ENCODE results near the gene PTH2. TPM values are rescaled to one million over a fixed set of nuclear protein-coding genes. Genes with fewer than 3 reads are reported as not detected.
A peak's percentile ranks its signal among the peaks of the same experiment; 100 is the strongest.

The PTH2 gene
- total RNA-seq, 4 donors from 2014 or later = not detected

DNA sequence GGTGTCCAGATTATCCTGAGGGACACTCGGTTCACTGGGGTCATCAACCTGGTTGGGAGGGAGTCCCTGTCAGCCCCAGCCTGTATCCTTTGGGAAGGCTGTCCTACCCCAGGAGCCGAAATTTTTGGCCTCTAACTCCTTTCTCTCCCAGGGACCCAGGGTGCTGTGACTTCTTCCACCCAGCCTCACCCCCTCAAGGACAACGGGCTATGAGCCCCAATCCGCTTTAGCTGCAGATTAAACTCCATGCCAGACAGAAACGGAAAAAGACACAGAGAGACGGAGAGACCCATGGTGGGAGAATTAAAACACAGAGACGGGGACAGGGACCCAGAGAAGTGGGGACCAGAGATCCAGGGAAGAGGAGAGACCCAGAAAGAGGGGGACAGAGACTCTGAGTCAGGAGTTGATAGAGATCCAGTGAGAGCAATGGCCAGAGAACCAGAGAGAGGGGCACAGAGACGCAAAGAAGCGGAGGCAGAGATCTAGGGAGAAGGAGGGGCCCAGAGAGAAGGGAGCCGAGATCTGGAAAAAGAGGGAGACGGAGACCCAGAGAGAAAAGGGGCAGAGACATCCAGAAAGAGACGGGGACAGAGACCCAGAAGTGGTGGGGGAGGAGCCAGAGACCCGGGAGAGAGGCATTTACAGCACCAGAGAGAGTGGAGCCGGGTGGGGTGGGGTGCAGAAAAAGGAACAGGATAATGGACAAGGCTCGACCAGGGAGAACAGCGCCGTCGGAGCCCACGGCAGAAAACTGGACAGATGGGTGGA lies 17.4 kb upstream of the PTH2 start:
- Histone ChIP-seq H3K9me3 (no peaks in the 10 kb centered on the region), H3K27me3 (peaks cover 0 to 68% of the 10 kb centered on the region in 2 donors), H3K27ac (peak overlapping the region in 1 of 4 donors; percentile 43), H3K4me1 (peaks cover 0 to 40% (median 0%) of the 10 kb centered on the region in 4 donors), H3K36me3 (no peaks in the 10 kb centered on the region), H3K4me3 (peak overlapping the region in 3 of 4 donors; percentile 17 to 58 (median 30))
- WGBS, 2 donors = 23 to 26% methylated on average over 19 of the region's 19 CpGs
- DNase-seq (ENCODE audit: low spot score in 2 of 2) = peak in 1 of 2 donors; percentile 28
- no peak for TF ChIP-seq POLR2A (IDR thresholded peaks at IDR 0.05)
- TF ChIP-seq, protein P1, sequence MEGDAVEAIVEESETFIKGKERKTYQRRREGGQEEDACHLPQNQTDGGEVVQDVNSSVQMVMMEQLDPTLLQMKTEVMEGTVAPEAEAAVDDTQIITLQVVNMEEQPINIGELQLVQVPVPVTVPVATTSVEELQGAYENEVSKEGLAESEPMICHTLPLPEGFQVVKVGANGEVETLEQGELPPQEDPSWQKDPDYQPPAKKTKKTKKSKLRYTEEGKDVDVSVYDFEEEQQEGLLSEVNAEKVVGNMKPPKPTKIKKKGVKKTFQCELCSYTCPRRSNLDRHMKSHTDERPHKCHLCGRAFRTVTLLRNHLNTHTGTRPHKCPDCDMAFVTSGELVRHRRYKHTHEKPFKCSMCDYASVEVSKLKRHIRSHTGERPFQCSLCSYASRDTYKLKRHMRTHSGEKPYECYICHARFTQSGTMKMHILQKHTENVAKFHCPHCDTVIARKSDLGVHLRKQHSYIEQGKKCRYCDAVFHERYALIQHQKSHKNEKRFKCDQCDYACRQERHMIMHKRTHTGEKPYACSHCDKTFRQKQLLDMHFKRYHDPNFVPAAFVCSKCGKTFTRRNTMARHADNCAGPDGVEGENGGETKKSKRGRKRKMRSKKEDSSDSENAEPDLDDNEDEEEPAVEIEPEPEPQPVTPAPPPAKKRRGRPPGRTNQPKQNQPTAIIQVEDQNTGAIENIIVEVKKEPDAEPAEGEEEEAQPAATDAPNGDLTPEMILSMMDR (IDR thresholded peaks at IDR 0.05) = no peak
- no peak for TF ChIP-seq EP300 (IDR thresholded peaks at IDR 0.05)

DNA sequence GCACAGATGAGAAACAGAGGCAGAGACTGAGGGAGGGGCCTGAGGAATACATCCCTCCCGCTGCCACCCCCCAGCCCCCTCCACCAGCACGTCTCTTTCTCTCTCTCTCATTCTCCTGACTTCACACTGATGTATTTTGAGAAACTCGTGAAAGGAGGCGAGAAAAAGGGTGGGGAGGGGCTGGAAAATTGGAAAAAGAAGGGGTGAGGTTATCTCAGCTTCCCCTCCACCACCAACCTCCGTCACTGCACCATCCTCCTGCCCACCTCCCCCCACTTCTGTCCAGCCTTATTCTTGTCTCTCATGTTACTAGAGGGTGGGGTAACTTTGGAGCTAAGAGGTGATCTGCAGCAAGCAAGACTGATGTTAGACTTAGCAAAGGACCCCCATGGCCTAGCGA lies 16.6 kb upstream of the PTH2 start:
- WGBS, 2 donors = 42 to 54% methylated on average over 6 of the region's 6 CpGs
- Histone ChIP-seq H3K27me3 (peaks cover 0 to 76% of the 10 kb centered on the region in 2 donors), H3K4me3 (no peak overlapping the region), H3K9me3 (no peaks in the 10 kb centered on the region), H3K36me3 (no peaks in the 10 kb centered on the region), H3K4me1 (peaks cover 0 to 40% (median 0%) of the 10 kb centered on the region in 4 donors), H3K27ac (no peak overlapping the region)
- DNase-seq (ENCODE audit: low spot score in 2 of 2) = no peak
- TF ChIP-seq EP300 (IDR thresholded peaks at IDR 0.05) (no peak), POLR2A (IDR thresholded peaks at IDR 0.05) (no peak)
- TF ChIP-seq, protein P1 (IDR thresholded peaks at IDR 0.05) = no peak

GRCh38 chr19:49438261-49438660 lies 15.0 kb upstream of the PTH2 start:
- Histone ChIP-seq H3K27me3 (peaks cover 0 to 91% of the 10 kb centered on the region in 2 donors), H3K4me3 (no peak overlapping the region), H3K9me3 (no peaks in the 10 kb centered on the region), H3K4me1 (peaks cover 0 to 33% (median 0%) of the 10 kb centered on the region in 4 donors), H3K36me3 (no peaks in the 10 kb centered on the region), H3K27ac (no peak overlapping the region)
- WGBS, 2 donors = 27 to 28% methylated on average over 6 of the region's 6 CpGs
- DNase-seq (ENCODE audit: low spot score in 2 of 2) = no peak
- no peak for TF ChIP-seq EP300 (IDR thresholded peaks at IDR 0.05)
- TF ChIP-seq, protein P1 (IDR thresholded peaks at IDR 0.05) = no peak
- no peak for TF ChIP-seq POLR2A (IDR thresholded peaks at IDR 0.05)

DNA sequence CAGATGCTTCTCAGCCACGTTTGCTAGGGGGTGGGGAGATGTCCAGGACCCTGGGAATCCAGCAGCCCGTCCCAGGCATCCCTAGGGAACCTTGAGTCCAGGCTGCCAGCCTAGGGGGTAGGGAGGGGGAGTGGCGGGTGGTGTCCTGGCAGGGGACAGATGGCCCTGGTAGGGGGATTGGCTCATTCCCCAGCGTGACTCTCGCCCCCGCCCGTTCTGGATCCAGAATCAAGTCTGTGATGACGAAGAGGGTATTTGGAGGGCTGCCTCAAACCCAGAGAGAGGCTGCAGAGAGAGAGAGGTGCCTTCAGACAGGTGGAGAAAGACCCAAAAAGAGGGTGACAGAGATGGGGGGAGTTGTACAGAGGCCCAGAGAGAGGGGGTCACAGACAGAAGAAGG lies 14.0 kb upstream of the PTH2 start:
- Histone ChIP-seq H3K27ac (no peak overlapping the region), H3K36me3 (no peaks in the 10 kb centered on the region), H3K4me1 (peaks cover 0 to 25% (median 0%) of the 10 kb centered on the region in 4 donors), H3K27me3 (peaks cover 0 to 98% of the 10 kb centered on the region in 2 donors), H3K9me3 (no peaks in the 10 kb centered on the region), H3K4me3 (no peak overlapping the region)
- TF ChIP-seq POLR2A (IDR thresholded peaks at IDR 0.05) = no peak
- TF ChIP-seq, protein P1 (IDR thresholded peaks at IDR 0.05) = no peak
- TF ChIP-seq EP300 (IDR thresholded peaks at IDR 0.05) = no peak
- no peak for DNase-seq (ENCODE audit: low spot score in 2 of 2)
- 20 to 29% methylated on average over 8 of the region's 8 CpGs for WGBS, 2 donors

DNA sequence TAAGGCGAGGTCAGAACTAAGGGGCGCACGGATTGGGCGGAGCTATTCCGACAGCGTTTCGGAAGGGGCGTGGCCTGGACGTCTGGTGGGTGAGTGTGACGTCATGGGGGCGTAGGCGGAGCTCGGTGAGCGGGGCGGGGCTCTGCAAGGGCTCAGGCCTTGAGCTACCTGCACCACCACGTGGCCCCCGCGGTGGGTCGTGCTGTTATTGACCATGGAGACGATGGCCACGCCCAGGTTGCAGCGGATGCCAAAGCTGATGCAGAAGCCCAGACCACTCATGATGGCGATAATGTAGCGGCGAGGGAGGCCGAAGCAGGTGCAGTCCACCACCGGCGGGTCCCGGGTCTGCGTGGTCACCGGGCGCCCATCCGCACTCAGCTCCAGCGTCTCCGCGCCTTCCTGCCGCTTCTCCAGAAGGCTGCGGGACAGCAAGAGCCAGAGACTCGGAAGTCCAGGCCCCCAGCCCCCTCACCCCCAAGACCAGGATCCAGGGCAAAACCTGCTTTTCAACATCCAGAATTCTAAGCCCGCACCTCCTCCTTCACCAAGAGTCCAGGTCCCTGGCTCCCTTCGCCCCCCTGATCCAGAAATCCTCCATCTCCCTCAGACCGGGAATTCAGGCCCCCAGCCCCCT lies 13.3 kb upstream of the PTH2 start:
- no peak for TF ChIP-seq POLR2A (IDR thresholded peaks at IDR 0.05)
- TF ChIP-seq, protein P1 (IDR thresholded peaks at IDR 0.05) = no peak
- TF ChIP-seq EP300 (IDR thresholded peaks at IDR 0.05) = no peak
- H3K9me3 ChIP-seq = no peaks in the 10 kb centered on the region
- H3K36me3 ChIP-seq = no peaks in the 10 kb centered on the region
- peaks cover 0 to 18% (median 0%) of the 10 kb centered on the region in 4 donors for H3K4me1 ChIP-seq
- no peak for DNase-seq (ENCODE audit: low spot score in 2 of 2)
- WGBS, 2 donors = 20 to 36% methylated on average over 29 to 42 of the region's 42 CpGs
- H3K27ac ChIP-seq = no peak overlapping the region
- H3K4me3 ChIP-seq = no peak overlapping the region
- H3K27me3 ChIP-seq = peaks cover 0 to 98% of the 10 kb centered on the region in 2 donors
